Measurements from ENCODE around the gene FGB. TPM values are rescaled to one million over a fixed set of nuclear protein-coding genes. Genes with fewer than 3 reads are reported as not detected.

The FGB gene
- total and polyA plus RNA-seq, 10 donors = 0.74 to 2.3 TPM; not detected in 8

- Histone ChIP-seq H3K27ac (no peak overlapping the region), H3K36me3 (no peaks in the 10 kb centered on the region), H3K27me3 (replicated peaks in 1 of 7) (peaks cover 0 to 18% (median 0%) of the 10 kb centered on the region in 7 donors), H3K4me1 (no peaks in the 10 kb centered on the region), H3K9me3 (no peaks in the 10 kb centered on the region), H3K4me3 (no peak overlapping the region)
- intact Hi-C loops (cut with DNase I; ENCODE audit: low total_unique reads) = no loop called here
- WGBS, 5 donors = 83 to 93% (median 84%) methylated on average over 5 of the region's 5 CpGs
- DNase-seq = no peak
- TF ChIP-seq, protein P1, sequence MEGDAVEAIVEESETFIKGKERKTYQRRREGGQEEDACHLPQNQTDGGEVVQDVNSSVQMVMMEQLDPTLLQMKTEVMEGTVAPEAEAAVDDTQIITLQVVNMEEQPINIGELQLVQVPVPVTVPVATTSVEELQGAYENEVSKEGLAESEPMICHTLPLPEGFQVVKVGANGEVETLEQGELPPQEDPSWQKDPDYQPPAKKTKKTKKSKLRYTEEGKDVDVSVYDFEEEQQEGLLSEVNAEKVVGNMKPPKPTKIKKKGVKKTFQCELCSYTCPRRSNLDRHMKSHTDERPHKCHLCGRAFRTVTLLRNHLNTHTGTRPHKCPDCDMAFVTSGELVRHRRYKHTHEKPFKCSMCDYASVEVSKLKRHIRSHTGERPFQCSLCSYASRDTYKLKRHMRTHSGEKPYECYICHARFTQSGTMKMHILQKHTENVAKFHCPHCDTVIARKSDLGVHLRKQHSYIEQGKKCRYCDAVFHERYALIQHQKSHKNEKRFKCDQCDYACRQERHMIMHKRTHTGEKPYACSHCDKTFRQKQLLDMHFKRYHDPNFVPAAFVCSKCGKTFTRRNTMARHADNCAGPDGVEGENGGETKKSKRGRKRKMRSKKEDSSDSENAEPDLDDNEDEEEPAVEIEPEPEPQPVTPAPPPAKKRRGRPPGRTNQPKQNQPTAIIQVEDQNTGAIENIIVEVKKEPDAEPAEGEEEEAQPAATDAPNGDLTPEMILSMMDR (IDR thresholded peaks at IDR 0.05 in 8 of 11, conservative IDR thresholded peaks at IDR 0.05 in 3 of 11) = no peak
- TF ChIP-seq POLR2AphosphoS5 (IDR thresholded peaks at IDR 0.05) = no peak
- TF ChIP-seq POLR2A (IDR thresholded peaks at IDR 0.05) = no peak
These were observed 21.4 kb downstream of the FGB start for GRCh38 chr4:154584259-154584658.

- intact Hi-C loops (cut with DNase I; ENCODE audit: low total_unique reads) = no loop called here
- 75 to 92% (median 84%) methylated on average over 8 to 10 of the region's 10 CpGs for WGBS, 5 donors
- no peak overlapping the region for H3K27ac ChIP-seq
These were observed 22.7 kb downstream of the FGB start for GRCh38 chr4:154585369-154586018.

DNA sequence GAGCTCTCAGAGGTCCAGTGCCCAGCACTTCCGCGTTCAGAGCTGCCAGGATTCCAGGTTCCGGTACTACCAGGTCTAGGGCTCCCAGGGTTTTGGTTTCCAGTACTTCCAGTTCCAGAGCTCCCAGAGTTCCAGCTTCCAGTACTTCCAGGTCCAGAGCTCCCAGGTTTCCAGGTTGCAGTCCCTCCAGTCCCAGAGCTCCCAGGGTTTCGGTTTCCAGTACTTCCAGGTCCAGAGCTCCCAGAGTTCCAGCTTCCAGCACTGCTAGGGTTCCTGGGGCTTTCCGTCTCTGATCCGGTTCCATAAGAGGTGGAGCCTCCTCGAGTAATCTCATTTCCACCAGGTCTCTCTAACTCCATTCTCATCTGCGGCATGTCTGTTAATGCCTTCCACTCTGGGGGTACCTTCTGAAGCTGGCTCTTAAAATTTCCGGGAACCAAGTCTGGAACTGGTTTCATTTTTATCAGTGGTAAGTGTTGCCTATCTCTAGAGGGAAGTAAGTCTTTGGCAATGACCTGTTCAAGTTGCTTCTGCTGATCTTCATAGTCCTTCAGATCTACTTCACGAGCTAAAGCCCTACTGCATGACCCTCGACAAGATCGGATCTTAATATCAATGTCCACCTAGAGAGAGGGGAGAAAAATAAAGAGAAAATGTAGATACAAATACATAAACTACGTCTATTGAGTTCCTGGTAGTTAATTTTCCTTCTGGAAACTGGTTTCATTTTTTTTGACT, 23.7 kb downstream of the FGB start:
- Histone ChIP-seq H3K27ac (no peak overlapping the region), H3K9me3 (no peaks in the 10 kb centered on the region), H3K27me3 (replicated peaks in 1 of 7) (peaks cover 0 to 34% (median 0%) of the 10 kb centered on the region in 7 donors), H3K4me1 (no peaks in the 10 kb centered on the region), H3K36me3 (no peaks in the 10 kb centered on the region), H3K4me3 (no peak overlapping the region)
- DNase-seq = no peak
- intact Hi-C loops (cut with DNase I; ENCODE audit: low total_unique reads) = no loop called here
- TF ChIP-seq, protein P1 (IDR thresholded peaks at IDR 0.05 in 8 of 11, conservative IDR thresholded peaks at IDR 0.05 in 3 of 11) = no peak
- no peak for TF ChIP-seq POLR2AphosphoS5 (IDR thresholded peaks at IDR 0.05)
- no peak for TF ChIP-seq POLR2A (IDR thresholded peaks at IDR 0.05)
- 86 to 88% (median 87%) methylated on average over 13 of the region's 13 CpGs for WGBS, 5 donors

More at GRCh38 chr4:154585369-154586018, 22.7 kb downstream of the FGB start:
- H3K27me3 ChIP-seq (replicated peaks in 1 of 7) = peaks cover 0 to 27% (median 0%) of the 10 kb centered on the region in 7 donors
- H3K9me3 ChIP-seq = no peaks in the 10 kb centered on the region
- H3K36me3 ChIP-seq = no peaks in the 10 kb centered on the region
- no peak overlapping the region for H3K4me3 ChIP-seq
- no peak for DNase-seq
- no peaks in the 10 kb centered on the region for H3K4me1 ChIP-seq
- no peak for TF ChIP-seq POLR2AphosphoS5 (IDR thresholded peaks at IDR 0.05)
- TF ChIP-seq, protein P1 (IDR thresholded peaks at IDR 0.05 in 8 of 11, conservative IDR thresholded peaks at IDR 0.05 in 3 of 11) = no peak
- TF ChIP-seq POLR2A (IDR thresholded peaks at IDR 0.05) = no peak

DNA sequence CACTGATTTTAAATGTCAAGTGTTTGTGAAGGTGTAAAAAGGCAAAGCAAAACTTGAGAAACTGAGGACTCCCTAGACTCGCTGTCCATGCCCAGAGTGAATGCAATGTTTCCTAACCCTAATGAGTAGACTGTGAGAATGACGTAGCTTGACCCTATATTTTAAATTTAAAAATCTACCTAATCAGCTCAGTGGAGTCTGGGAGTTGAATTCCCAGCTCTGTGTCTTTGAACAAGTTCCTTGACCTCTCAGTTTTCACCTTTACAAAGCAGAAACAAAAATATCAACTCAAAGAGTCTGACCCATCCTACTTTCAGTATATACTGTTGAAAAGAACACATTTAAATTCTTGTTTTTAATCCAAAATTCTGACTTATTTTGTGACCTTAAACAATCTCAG, 25.4 kb downstream of the FGB start:
- intact Hi-C loops (cut with DNase I; ENCODE audit: low total_unique reads) = no loop called here
- no peak for TF ChIP-seq POLR2A (IDR thresholded peaks at IDR 0.05)
- no peak for TF ChIP-seq POLR2AphosphoS5 (IDR thresholded peaks at IDR 0.05)
- TF ChIP-seq, protein P1 (IDR thresholded peaks at IDR 0.05 in 8 of 11, conservative IDR thresholded peaks at IDR 0.05 in 3 of 11) = no peak
- H3K9me3 ChIP-seq = no peaks in the 10 kb centered on the region
- no peaks in the 10 kb centered on the region for H3K4me1 ChIP-seq
- no peaks in the 10 kb centered on the region for H3K36me3 ChIP-seq
- no peak for DNase-seq
- H3K4me3 ChIP-seq = no peak overlapping the region
- H3K27me3 ChIP-seq (replicated peaks in 1 of 7) = peaks cover 0 to 38% (median 0%) of the 10 kb centered on the region in 7 donors
- H3K27ac ChIP-seq = no peak overlapping the region
- 87 to 94% (median 89%) methylated on average over 2 of the region's 2 CpGs for WGBS, 5 donors
